ENCODE data around the gene SLC19A2. TPM values are rescaled to one million over a fixed set of nuclear protein-coding genes. Genes with fewer than 3 reads are reported as not detected.

Gene SLC19A2
- polyA plus RNA-seq, 1 of the 3 experiments (the other 2 are of a cell fraction): 3.4 TPM

- CTCF ChIA-PET: interaction anchor here (0.7 to 2.4 kb wide), 5 partner anchors 8 to 907 kb away, joined by 3 to 8 read pairs (median 4); no protein-coding TSS in a partner anchor
These were observed 24.3 kb upstream of the SLC19A2 start for GRCh38 chr1:169510060-169510459.

GRCh38 chr1:169509354-169509753 is 23.6 kb upstream of the SLC19A2 start:
- no peak overlapping the region for H3K4me3 ChIP-seq (ENCODE audit: low read depth in 2 of 2, low read length in 1 of 2)
- no peak overlapping the region for H3K9ac ChIP-seq
- no peaks in the 10 kb centered on the region for H3K79me2 ChIP-seq (ENCODE audit: insufficient read depth)
- no peak for DNase-seq
- no peak overlapping the region for H3K4me2 ChIP-seq
- H4K20me1 ChIP-seq (ENCODE audit: insufficient read depth): no peaks in the 10 kb centered on the region
- no peaks in the 10 kb centered on the region for H3K9me3 ChIP-seq
- TF ChIP-seq CTCF (IDR thresholded peaks at IDR 0.05): no peak
- TF ChIP-seq USF2 (IDR thresholded peaks at IDR 0.05; ENCODE audit: borderline replicate concordance, low read depth, low read length): no peak
- TF ChIP-seq TCF12 (IDR thresholded peaks at IDR 0.05): no peak
- no peak for TF ChIP-seq ELF1 (IDR thresholded peaks at IDR 0.05)
- TF ChIP-seq FOXM1 (IDR thresholded peaks at IDR 0.05; ENCODE audit: low read depth): no peak
- TF ChIP-seq MXI1 (IDR thresholded peaks at IDR 0.05; ENCODE audit: low read depth, low read length): no peak
- TF ChIP-seq RAD21 (IDR thresholded peaks at IDR 0.05; ENCODE audit: low read length): no peak
- TF ChIP-seq MAX (IDR thresholded peaks at IDR 0.05; ENCODE audit: low read depth): no peak
- no peak for TF ChIP-seq POLR2AphosphoS5 (IDR thresholded peaks at IDR 0.05; ENCODE audit: low read depth, low read length)
- no peak for TF ChIP-seq YY1 (IDR thresholded peaks at IDR 0.05; ENCODE audit: low read depth)
- no peak for TF ChIP-seq GATA2 (CRISPR knock-in tag; IDR thresholded peaks at IDR 0.05)
- TF ChIP-seq RCOR1 (IDR thresholded peaks at IDR 0.05; ENCODE audit: low read length): no peak
- TF ChIP-seq SMC3 (IDR thresholded peaks at IDR 0.05; ENCODE audit: low read depth, low read length): no peak
- no peak for TF ChIP-seq MEF2A (IDR thresholded peaks at IDR 0.05; ENCODE audit: borderline replicate concordance, low read depth)
- H3K27ac ChIP-seq (ENCODE audit: low read depth in 2 of 2, low read length in 1 of 2): no peak overlapping the region
- H3F3A ChIP-seq (replicated peaks; ENCODE audit: insufficient read depth): peaks cover 6% of the 10 kb centered on the region
- no peaks in the 10 kb centered on the region for H3K9me2 ChIP-seq
- no peak overlapping the region for H2AFZ ChIP-seq (ENCODE audit: low read depth)
- 93% methylated on average over 1 of the region's 1 CpG for WGBS (ENCODE audit: low lambda C conversion rate)
- ChIA-PET CTCF (interaction anchor here (0.7 to 2.4 kb wide), 5 partner anchors 9 to 36 kb away, joined by 3 to 8 read pairs (median 3); no protein-coding TSS in a partner anchor), POLR2A (no interaction called here)
- no peaks in the 10 kb centered on the region; a peak in 2 of 4 replicates for H3K4me1 ChIP-seq (ENCODE audit: control insufficient read depth in 1 of 2, insufficient read depth in 2 of 2, low read depth in 1 of 2, low read length in 1 of 2)
- no peaks in the 10 kb centered on the region for H3K27me3 ChIP-seq (ENCODE audit: insufficient read depth)
- no peaks in the 10 kb centered on the region for H3K36me3 ChIP-seq (replicated peaks in 1 of 2; ENCODE audit: control insufficient read depth in 1 of 2, insufficient read depth in 2 of 2, low read length in 1 of 2)

More at GRCh38 chr1:169510060-169510459, 24.3 kb upstream of the SLC19A2 start:
- H2AFZ ChIP-seq (ENCODE audit: low read depth): no peak overlapping the region
- POLR2A ChIA-PET: no interaction called here
- H3K4me3 ChIP-seq (ENCODE audit: low read depth in 2 of 2, low read length in 1 of 2): no peak overlapping the region
- no peaks in the 10 kb centered on the region; a peak in 2 of 4 replicates for H3K4me1 ChIP-seq (ENCODE audit: control insufficient read depth in 1 of 2, insufficient read depth in 2 of 2, low read depth in 1 of 2, low read length in 1 of 2)
- TF ChIP-seq IRF3 (IDR thresholded peaks at IDR 0.05; ENCODE audit: low read depth, low read length) (no peak), SIN3A (IDR thresholded peaks at IDR 0.05; ENCODE audit: borderline replicate concordance, low read depth, low read length) (no peak), TCF12 (IDR thresholded peaks at IDR 0.05) (no peak)
- peaks cover 6% of the 10 kb centered on the region for H3F3A ChIP-seq (replicated peaks; ENCODE audit: insufficient read depth)
- H3K79me2 ChIP-seq (ENCODE audit: insufficient read depth): no peaks in the 10 kb centered on the region
- H3K36me3 ChIP-seq (replicated peaks in 1 of 2; ENCODE audit: control insufficient read depth in 1 of 2, insufficient read depth in 2 of 2, low read length in 1 of 2): no peaks in the 10 kb centered on the region
- H3K27me3 ChIP-seq (ENCODE audit: insufficient read depth): no peaks in the 10 kb centered on the region
- no peaks in the 10 kb centered on the region for H4K20me1 ChIP-seq (ENCODE audit: insufficient read depth)
- H3K9me2 ChIP-seq: no peaks in the 10 kb centered on the region
- no peak for DNase-seq
- 62% methylated on average over 4 of the region's 4 CpGs for WGBS (ENCODE audit: low lambda C conversion rate)
- H3K9ac ChIP-seq: no peak overlapping the region
- no peak overlapping the region for H3K4me2 ChIP-seq
- H3K27ac ChIP-seq (ENCODE audit: low read depth in 2 of 2, low read length in 1 of 2): no peak overlapping the region
- no peaks in the 10 kb centered on the region for H3K9me3 ChIP-seq

All from SK-N-SH (cell line).